ENCODE data around the gene CIRBP. TPM values are rescaled to one million over a fixed set of nuclear protein-coding genes. Genes with fewer than 3 reads are reported as not detected.
A peak's percentile ranks its signal among the peaks of the same experiment; 100 is the strongest.

CIRBP gene
- total and polyA plus RNA-seq, 2 donors (not counting 1 experiment from before 2014, with no cell fraction given): 643 to 1,164 TPM

GRCh38 chr19:1254530-1255185 is 14.5 kb upstream of the CIRBP start:
- WGBS (ENCODE audit: insufficient coverage): 94% methylated on average over 20 of the region's 20 CpGs
- H3K79me2 ChIP-seq (ENCODE audit: control insufficient read depth, insufficient read depth, low read length): peaks cover 74% of the 10 kb centered on the region
- Mint-ChIP-seq H3K27me3 (no peaks in the 10 kb centered on the region), H3K27ac (peak overlapping the region; percentile 78), H3K4me1 (peaks cover 60% of the 10 kb centered on the region), H3K4me3 (peak overlapping the region; percentile 52), H3K9me3 (ENCODE audit: insufficient read depth) (no peaks in the 10 kb centered on the region)
- ATAC-seq (ENCODE audit: low read depth) (no peak), DNase-seq (no peak)
- peak overlapping the region; percentile 1 for H3K4me2 ChIP-seq (replicated peaks; ENCODE audit: low read depth, low read length, poor library complexity, severe bottlenecking)
- ChIA-PET CTCF (interaction anchor here (1.6 to 5.8 kb wide), 3 partner anchors 10 to 14 kb away, joined by 6 to 113 read pairs (median 42); partner anchors contain the start of gene CIRBP), POLR2A (interaction anchor here (2.8 to 10.7 kb wide), 2 partner anchors 10 to 11 kb away, joined by 23 to 305 read pairs; partner anchors contain the start of gene CIRBP)
- no peak overlapping the region for H3K9ac ChIP-seq (ENCODE audit: low read length)
- TF ChIP-seq, protein P1, sequence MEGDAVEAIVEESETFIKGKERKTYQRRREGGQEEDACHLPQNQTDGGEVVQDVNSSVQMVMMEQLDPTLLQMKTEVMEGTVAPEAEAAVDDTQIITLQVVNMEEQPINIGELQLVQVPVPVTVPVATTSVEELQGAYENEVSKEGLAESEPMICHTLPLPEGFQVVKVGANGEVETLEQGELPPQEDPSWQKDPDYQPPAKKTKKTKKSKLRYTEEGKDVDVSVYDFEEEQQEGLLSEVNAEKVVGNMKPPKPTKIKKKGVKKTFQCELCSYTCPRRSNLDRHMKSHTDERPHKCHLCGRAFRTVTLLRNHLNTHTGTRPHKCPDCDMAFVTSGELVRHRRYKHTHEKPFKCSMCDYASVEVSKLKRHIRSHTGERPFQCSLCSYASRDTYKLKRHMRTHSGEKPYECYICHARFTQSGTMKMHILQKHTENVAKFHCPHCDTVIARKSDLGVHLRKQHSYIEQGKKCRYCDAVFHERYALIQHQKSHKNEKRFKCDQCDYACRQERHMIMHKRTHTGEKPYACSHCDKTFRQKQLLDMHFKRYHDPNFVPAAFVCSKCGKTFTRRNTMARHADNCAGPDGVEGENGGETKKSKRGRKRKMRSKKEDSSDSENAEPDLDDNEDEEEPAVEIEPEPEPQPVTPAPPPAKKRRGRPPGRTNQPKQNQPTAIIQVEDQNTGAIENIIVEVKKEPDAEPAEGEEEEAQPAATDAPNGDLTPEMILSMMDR (IDR thresholded peaks at IDR 0.05): no peak
- TF ChIP-seq EZH2 (IDR thresholded peaks at IDR 0.05; ENCODE audit: borderline replicate concordance, insufficient read depth, low read depth, low read length, poor library complexity, severe bottlenecking): no peak
- H3K4me3 ChIP-seq (ENCODE audit: control extremely low read depth in 1 of 5, extremely low read depth in 1 of 5, insufficient read depth in 1 of 5, low read depth in 2 of 5, low read length in 4 of 5): no peak overlapping the region
- H2AFZ ChIP-seq (ENCODE audit: insufficient read depth, low read depth, low read length, poor library complexity, severe bottlenecking): no peak overlapping the region
- H3K36me3 ChIP-seq (replicated peaks in 1 of 2; ENCODE audit: control extremely low read depth in 1 of 2, control insufficient read depth in 1 of 2, extremely low read depth in 1 of 2, insufficient read depth in 2 of 2, low read length in 1 of 2): peaks cover 0 to 50% of the 10 kb centered on the region in 2 experiments
- no peaks in the 10 kb centered on the region for H3K9me3 ChIP-seq (ENCODE audit: control extremely low read depth in 1 of 3, control insufficient read depth in 2 of 3, insufficient read depth in 1 of 3, low read length in 2 of 3)
- H3K4me1 ChIP-seq (ENCODE audit: control insufficient read depth in 2 of 2, insufficient read depth in 2 of 2, low read length in 2 of 2): peaks cover 47 to 82% of the 10 kb centered on the region in 2 donors
- no peak overlapping the region for H3K27ac ChIP-seq (ENCODE audit: low read length in 2 of 2)
- H4K20me1 ChIP-seq (ENCODE audit: control insufficient read depth, insufficient read depth, low read length, poor library complexity, severe bottlenecking): peaks cover 69% of the 10 kb centered on the region
- intact Hi-C loops (cut with micrococcal nuclease): no loop called here
- no peaks in the 10 kb centered on the region for H3K27me3 ChIP-seq (replicated peaks in 1 of 4; ENCODE audit: control extremely low read depth in 1 of 4, control insufficient read depth in 3 of 4, insufficient read depth in 4 of 4, low read length in 3 of 4)
